ENCODE data around the gene COL6A3.

DNA sequence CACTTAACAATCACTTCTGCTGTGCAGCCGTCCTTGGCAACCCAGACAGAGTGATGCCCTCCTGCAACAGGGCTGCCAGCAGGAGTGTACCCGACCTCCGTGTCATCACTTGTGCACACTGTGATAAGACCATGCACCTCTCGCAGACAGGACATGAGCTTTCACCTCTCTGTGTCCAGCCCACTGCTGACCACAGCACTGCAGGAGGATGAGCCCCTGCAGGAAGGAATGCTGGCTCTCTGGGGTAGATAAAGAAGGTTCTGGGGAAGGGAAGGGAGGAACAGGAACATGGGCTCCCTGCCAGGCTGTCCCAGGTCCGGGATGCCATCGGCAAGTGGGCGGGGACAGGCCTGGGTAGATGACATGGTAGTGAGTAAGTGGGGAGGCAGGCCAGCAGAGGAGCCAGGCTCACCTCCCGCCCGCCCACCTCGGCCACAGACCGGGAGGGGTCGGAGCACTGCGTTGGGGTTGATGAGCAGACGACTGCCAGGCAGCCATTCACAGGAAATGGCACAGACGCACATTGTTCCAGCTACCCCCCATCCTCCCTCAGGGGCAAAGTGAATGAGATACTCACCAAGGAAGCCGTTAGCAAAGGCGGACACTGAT, 18.6 kb upstream of the COL6A3 start:
- TF ChIP-seq MAFK (IDR thresholded peaks at IDR 0.05; ENCODE audit: partially characterized antibody), result no peak
- TF ChIP-seq, protein P1, sequence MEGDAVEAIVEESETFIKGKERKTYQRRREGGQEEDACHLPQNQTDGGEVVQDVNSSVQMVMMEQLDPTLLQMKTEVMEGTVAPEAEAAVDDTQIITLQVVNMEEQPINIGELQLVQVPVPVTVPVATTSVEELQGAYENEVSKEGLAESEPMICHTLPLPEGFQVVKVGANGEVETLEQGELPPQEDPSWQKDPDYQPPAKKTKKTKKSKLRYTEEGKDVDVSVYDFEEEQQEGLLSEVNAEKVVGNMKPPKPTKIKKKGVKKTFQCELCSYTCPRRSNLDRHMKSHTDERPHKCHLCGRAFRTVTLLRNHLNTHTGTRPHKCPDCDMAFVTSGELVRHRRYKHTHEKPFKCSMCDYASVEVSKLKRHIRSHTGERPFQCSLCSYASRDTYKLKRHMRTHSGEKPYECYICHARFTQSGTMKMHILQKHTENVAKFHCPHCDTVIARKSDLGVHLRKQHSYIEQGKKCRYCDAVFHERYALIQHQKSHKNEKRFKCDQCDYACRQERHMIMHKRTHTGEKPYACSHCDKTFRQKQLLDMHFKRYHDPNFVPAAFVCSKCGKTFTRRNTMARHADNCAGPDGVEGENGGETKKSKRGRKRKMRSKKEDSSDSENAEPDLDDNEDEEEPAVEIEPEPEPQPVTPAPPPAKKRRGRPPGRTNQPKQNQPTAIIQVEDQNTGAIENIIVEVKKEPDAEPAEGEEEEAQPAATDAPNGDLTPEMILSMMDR (IDR thresholded peaks at IDR 0.05), result no peak
- TF ChIP-seq, protein P2, sequence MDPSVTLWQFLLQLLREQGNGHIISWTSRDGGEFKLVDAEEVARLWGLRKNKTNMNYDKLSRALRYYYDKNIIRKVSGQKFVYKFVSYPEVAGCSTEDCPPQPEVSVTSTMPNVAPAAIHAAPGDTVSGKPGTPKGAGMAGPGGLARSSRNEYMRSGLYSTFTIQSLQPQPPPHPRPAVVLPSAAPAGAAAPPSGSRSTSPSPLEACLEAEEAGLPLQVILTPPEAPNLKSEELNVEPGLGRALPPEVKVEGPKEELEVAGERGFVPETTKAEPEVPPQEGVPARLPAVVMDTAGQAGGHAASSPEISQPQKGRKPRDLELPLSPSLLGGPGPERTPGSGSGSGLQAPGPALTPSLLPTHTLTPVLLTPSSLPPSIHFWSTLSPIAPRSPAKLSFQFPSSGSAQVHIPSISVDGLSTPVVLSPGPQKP (IDR thresholded peaks at IDR 0.05; ENCODE audit: low read depth, low read length), result no peak
- no peak for TF ChIP-seq PHF8 (IDR thresholded peaks at IDR 0.05; ENCODE audit: borderline replicate concordance, low read depth)
- TF ChIP-seq, protein P3, sequence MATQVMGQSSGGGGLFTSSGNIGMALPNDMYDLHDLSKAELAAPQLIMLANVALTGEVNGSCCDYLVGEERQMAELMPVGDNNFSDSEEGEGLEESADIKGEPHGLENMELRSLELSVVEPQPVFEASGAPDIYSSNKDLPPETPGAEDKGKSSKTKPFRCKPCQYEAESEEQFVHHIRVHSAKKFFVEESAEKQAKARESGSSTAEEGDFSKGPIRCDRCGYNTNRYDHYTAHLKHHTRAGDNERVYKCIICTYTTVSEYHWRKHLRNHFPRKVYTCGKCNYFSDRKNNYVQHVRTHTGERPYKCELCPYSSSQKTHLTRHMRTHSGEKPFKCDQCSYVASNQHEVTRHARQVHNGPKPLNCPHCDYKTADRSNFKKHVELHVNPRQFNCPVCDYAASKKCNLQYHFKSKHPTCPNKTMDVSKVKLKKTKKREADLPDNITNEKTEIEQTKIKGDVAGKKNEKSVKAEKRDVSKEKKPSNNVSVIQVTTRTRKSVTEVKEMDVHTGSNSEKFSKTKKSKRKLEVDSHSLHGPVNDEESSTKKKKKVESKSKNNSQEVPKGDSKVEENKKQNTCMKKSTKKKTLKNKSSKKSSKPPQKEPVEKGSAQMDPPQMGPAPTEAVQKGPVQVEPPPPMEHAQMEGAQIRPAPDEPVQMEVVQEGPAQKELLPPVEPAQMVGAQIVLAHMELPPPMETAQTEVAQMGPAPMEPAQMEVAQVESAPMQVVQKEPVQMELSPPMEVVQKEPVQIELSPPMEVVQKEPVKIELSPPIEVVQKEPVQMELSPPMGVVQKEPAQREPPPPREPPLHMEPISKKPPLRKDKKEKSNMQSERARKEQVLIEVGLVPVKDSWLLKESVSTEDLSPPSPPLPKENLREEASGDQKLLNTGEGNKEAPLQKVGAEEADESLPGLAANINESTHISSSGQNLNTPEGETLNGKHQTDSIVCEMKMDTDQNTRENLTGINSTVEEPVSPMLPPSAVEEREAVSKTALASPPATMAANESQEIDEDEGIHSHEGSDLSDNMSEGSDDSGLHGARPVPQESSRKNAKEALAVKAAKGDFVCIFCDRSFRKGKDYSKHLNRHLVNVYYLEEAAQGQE (IDR thresholded peaks at IDR 0.05), result no peak
- no peak for TF ChIP-seq CEBPB (IDR thresholded peaks at IDR 0.05)
- no peak for TF ChIP-seq HOXA7 (CRISPR knock-in tag; IDR thresholded peaks at IDR 0.05)
- peak; percentile 23; the same call in 1 of the 2 replicates for TF ChIP-seq POLR2A (IDR thresholded peaks at IDR 0.05; ENCODE audit: low read length)
- no peak for TF ChIP-seq CHD2 (IDR thresholded peaks at IDR 0.05; ENCODE audit: low read length, partially characterized antibody)
- TF ChIP-seq, protein P4, sequence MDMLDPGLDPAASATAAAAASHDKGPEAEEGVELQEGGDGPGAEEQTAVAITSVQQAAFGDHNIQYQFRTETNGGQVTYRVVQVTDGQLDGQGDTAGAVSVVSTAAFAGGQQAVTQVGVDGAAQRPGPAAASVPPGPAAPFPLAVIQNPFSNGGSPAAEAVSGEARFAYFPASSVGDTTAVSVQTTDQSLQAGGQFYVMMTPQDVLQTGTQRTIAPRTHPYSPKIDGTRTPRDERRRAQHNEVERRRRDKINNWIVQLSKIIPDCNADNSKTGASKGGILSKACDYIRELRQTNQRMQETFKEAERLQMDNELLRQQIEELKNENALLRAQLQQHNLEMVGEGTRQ (IDR thresholded peaks at IDR 0.05), result no peak
- TF ChIP-seq EP300 (IDR thresholded peaks at IDR 0.05), result no peak
- TF ChIP-seq POLR2AphosphoS2 (conservative IDR thresholded peaks at IDR 0.05; ENCODE audit: low read length), result no peak
- TF ChIP-seq, protein P5, sequence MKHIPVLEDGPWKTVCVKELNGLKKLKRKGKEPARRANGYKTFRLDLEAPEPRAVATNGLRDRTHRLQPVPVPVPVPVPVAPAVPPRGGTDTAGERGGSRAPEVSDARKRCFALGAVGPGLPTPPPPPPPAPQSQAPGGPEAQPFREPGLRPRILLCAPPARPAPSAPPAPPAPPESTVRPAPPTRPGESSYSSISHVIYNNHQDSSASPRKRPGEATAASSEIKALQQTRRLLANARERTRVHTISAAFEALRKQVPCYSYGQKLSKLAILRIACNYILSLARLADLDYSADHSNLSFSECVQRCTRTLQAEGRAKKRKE (CRISPR knock-in tag; IDR thresholded peaks at IDR 0.05; ENCODE audit: low read depth), result no peak
